K562 (cell line): Measurements from ENCODE around the gene PRXL2B. TPM values are rescaled to one million over a fixed set of nuclear protein-coding genes. Genes with fewer than 3 reads are reported as not detected.

Source experiments
- BHLHE40 ChIP-seq: IDR thresholded peaks from 2 replicates; pipeline ENCODE4 v1.6.1; 2011; ENCODE audit warnings: low read length, improper control_type of control experiment
- CGGBP1 ChIP-seq: fragments of 250-450 bp; sonication (Bioruptor Pico); IDR thresholded peaks from 2 replicates; pipeline ENCODE4 v1.9.0; 2021; ENCODE audit warnings: mild to moderate bottlenecking
- DACH1 ChIP-seq: fragments of 450-650 bp; IDR thresholded peaks from 2 replicates; pipeline ENCODE4 v1.6.1; 2018; ENCODE audit not compliant: partially characterized antibody
- DMBX1 ChIP-seq: fragments of 250-450 bp; sonication (Bioruptor Pico); IDR thresholded peaks from 2 replicates; pipeline ENCODE4 v1.8.0; 2022; ENCODE audit warnings: inconsistent platforms, mild to moderate bottlenecking, moderate library complexity, borderline replicate concordance
- EHMT2 ChIP-seq: fragments of 450-650 bp; IDR thresholded peaks from 2 replicates; pipeline ENCODE4 v1.6.1; 2018; ENCODE audit warnings: antibody characterized with exemption
- HMGN3 ChIP-seq: IDR thresholded peaks from 2 replicates; pipeline ENCODE4 v1.6.1; 2011; ENCODE audit warnings: borderline replicate concordance, low read depth, mild to moderate bottlenecking, mixed read lengths, low read length; ENCODE audit not compliant: insufficient read length; ENCODE audit errors: extremely low read depth
- MEIS2 ChIP-seq: fragments of 450-650 bp; IDR thresholded peaks from 2 replicates; pipeline ENCODE4 v1.6.1; 2014; ENCODE audit warnings: mild to moderate bottlenecking; ENCODE audit not compliant: partially characterized antibody
- MXI1 ChIP-seq: IDR thresholded peaks from 2 replicates; pipeline ENCODE4 v1.6.1; 2011; ENCODE audit warnings: low read depth, mild to moderate bottlenecking, improper control_type of control experiment, low read length
- NEUROD1 ChIP-seq: fragments of 150-350 bp; IDR thresholded peaks from 2 replicates; pipeline ENCODE4 v1.6.1; 2014; ENCODE audit warnings: borderline replicate concordance, low read length, low read depth; ENCODE audit not compliant: partially characterized antibody
- PHF20 ChIP-seq: fragments of 450-650 bp; IDR thresholded peaks from 2 replicates; pipeline ENCODE4 v1.6.1; 2018; ENCODE audit not compliant: partially characterized antibody
- PRPF4 ChIP-seq: fragments of 200-400 bp; formaldehyde crosslinking; IDR thresholded peaks from one replicate; pipeline ENCODE4 v1.6.1; 2017; ENCODE audit warnings: low read length, low read depth, mild to moderate bottlenecking; ENCODE audit not compliant: insufficient read depth, poor library complexity, severe bottlenecking
- SIX5 ChIP-seq, 2 experiments: IDR thresholded peaks; 2 replicates each; pipeline ENCODE4 v1.6.1; 2011; ENCODE audit warnings: low read length in 2 of 2, borderline replicate concordance in 1 of 2, low read depth in 1 of 2, mild to moderate bottlenecking in 1 of 2, moderate library complexity in 1 of 2; ENCODE audit not compliant: insufficient read depth in 1 of 2
- SMAD4 ChIP-seq: fragments of 250-450 bp; sonication (Bioruptor Pico); conservative IDR thresholded peaks from 2 replicates; pipeline ENCODE4 v1.8.0; 2021; ENCODE audit warnings: inconsistent platforms, mild to moderate bottlenecking, moderate library complexity
- SMARCA4 ChIP-seq: fragments of 450-650 bp; IDR thresholded peaks from 2 replicates; pipeline ENCODE4 v1.6.1; 2016
- SMARCE1 ChIP-seq: fragments of 450-650 bp; IDR thresholded peaks from 2 replicates; pipeline ENCODE4 v1.7.1; 2016; ENCODE audit warnings: mild to moderate bottlenecking
- TBP ChIP-seq: optimal IDR thresholded peaks from 2 replicates; pipeline ENCODE3; 2011; ENCODE audit warnings: low read depth, low read length, improper control_type of control experiment
- TRIM24 ChIP-seq, 2 experiments: fragments of 450-650 bp; IDR thresholded peaks; 2 replicates each; pipeline ENCODE4 v1.6.1; 2016
- ZEB2 ChIP-seq: fragments of 450-650 bp; IDR thresholded peaks from 2 replicates; pipeline ENCODE4 v1.6.1; 2016
- ZNF354B ChIP-seq: fragments of 250-450 bp; sonication (Bioruptor Pico); IDR thresholded peaks from 2 replicates; pipeline ENCODE4 v1.4.0; 2020
- ZNF655 ChIP-seq: fragments of 250-450 bp; sonication (Bioruptor Pico); IDR thresholded peaks from 2 replicates; pipeline ENCODE4 v1.5.0; 2021
- ZNF717 ChIP-seq: fragments of 250-450 bp; sonication (Bioruptor Pico); IDR thresholded peaks from 2 replicates; pipeline ENCODE4 v1.5.0; 2021
- polyA plus RNA-seq, 8 experiments: library from polyadenylated mRNA; depleted of rRNA in 4 of 8; stranded (reverse) in 5 of 8; unstranded in 3 of 8; fragments of >200 nt; fragmentation: Nextera tagmentation in 2 of 8; fragmentation: Illumina TruSeq in 1 of 8; extraction: Ambion mirVana in 2 of 8; extraction: Trizol in 1 of 8; gene quantifications; 2 replicates each; pipeline versions ENCODE4 v1.2.1 to v1.2.3, GENCODE V29; 2011 to 2014; ENCODE audit warnings: inconsistent platforms in 1 of 8, missing spikeins in 1 of 8
- total RNA-seq, 7 experiments: library from RNA; depleted of rRNA in 6 of 7; stranded (reverse); fragments of >200 nt in 6 of 7; fragmentation: Illumina TruSeq in 2 of 7; extraction: Trizol in 2 of 7; gene quantifications; 2 replicates each; pipeline versions ENCODE4 v1.2.1 to v1.2.3, GENCODE V29; 2011 to 2021; ENCODE audit warnings: low replicate concordance in 1 of 7

PRXL2B gene
- total and polyA plus RNA-seq, 9 of the 15 experiments (the other 6 are each of a cell fraction or from before 2014, with no cell fraction given): 0.99 to 25.3 (median 11.8) TPM

DNA sequence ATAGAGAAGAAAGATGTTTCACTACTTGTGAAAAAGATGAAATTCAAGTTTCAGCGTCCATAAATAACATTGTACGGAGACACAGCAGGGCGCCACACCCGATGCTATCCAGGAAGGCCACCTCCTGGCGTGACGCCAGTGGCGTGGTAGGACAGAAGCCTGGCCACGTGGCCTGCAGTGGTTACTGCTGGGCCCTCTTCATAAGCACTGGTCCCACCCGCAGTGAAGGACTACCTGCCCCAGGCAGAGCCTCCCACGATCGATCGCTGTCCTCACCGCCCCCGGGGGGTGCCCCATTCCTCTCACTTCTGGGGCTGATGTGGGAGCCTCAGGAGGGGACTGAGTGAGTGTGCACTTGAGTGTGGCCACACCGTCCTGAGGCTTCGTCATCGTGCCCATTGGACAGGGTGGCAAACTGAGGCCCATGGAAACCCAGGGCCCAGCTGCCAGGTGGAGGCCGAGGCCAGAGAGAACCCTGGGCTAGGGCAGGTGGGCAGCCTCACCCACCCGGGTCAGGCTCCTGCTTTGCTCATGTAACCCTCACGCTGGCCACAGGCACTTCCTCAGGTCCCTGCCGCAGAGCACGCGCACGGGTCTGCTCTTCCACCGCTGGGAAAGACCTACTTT, 44.8 kb upstream of the PRXL2B start (continued):
- 0 out of 2 replicates have a peak, but pooled peaks have one; percentile 54 for TF ChIP-seq MXI1
- no peak for TF ChIP-seq ZNF655 (CRISPR knock-in tag)
- peak; percentile 14 to 62; a peak in 3 of 4 replicates for TF ChIP-seq TRIM24 (IDR thresholded peaks at IDR 0.05)
- no peak for TF ChIP-seq SIX5 (IDR thresholded peaks at IDR 0.05; ENCODE audit: borderline replicate concordance in 1 of 2, insufficient read depth in 1 of 2, low read depth in 1 of 2, low read length in 2 of 2)
- TF ChIP-seq CGGBP1 (CRISPR knock-in tag): no peak
- peak; percentile 71; the same call in 1 of the 2 replicates for TF ChIP-seq DMBX1 (CRISPR knock-in tag)
- peak; percentile 22; the same call in 1 of the 2 replicates for TF ChIP-seq SMARCE1
- TF ChIP-seq ZEB2: no peak
- TF ChIP-seq ZNF717 (CRISPR knock-in tag): 0 out of 2 replicates have a peak, but pooled peaks have one; percentile 48
- TF ChIP-seq DACH1: no peak
- peak; percentile 10 for TF ChIP-seq NEUROD1
- peak; percentile 72; the same call in 1 of the 2 replicates for TF ChIP-seq SMAD4 (CRISPR knock-in tag)
- TF ChIP-seq PHF20: no peak
- no peak for TF ChIP-seq ZNF354B (CRISPR knock-in tag)
- peak; percentile 68 for TF ChIP-seq HMGN3
- TF ChIP-seq PRPF4: no peak
- TF ChIP-seq MEIS2: peak; percentile 92
- TF ChIP-seq EHMT2: peak; percentile 28; the same call in 1 of the 2 replicates
- TF ChIP-seq TBP: peak; percentile 25
- TF ChIP-seq BHLHE40: peak; percentile 33; the same call in 1 of the 2 replicates
- TF ChIP-seq SMARCA4: 0 out of 2 replicates have a peak, but pooled peaks have one; percentile 34
